Tibial nerve (tissue), 4 donors: ENCODE results near the gene CGNL1.

Experiments
- CTCF ChIP-seq, 5 experiments: fragments of 200-600 bp in 3 of 5; fragments of 450-650 bp in 2 of 5; sonication (generic) in 3 of 5; IDR thresholded peaks; one replicate each; pipeline ENCODE4 v1.5.1; 2016 to 2019; ENCODE audit warnings: antibody characterized with exemption in 5 of 5, mild to moderate bottlenecking in 3 of 5, moderate library complexity in 2 of 5
- EP300 ChIP-seq, 2 donors: sonication (generic); formaldehyde crosslinking; IDR thresholded peaks; one replicate each; pipeline ENCODE4 v1.6.1; 2017; ENCODE audit warnings: antibody characterized with exemption in 2 of 2, mild to moderate bottlenecking in 1 of 2
- POLR2A ChIP-seq, 2 donors: fragments of 450-650 bp; IDR thresholded peaks; one replicate each; pipeline ENCODE4 v1.6.1; 2017; ENCODE audit warnings: antibody characterized with exemption in 2 of 2, mild to moderate bottlenecking in 2 of 2, moderate library complexity in 2 of 2

GRCh38 chr15:57537072-57537471, 160.8 kb downstream of the CGNL1 start:
- no peak for TF ChIP-seq CTCF (IDR thresholded peaks at IDR 0.05)
- no peak for TF ChIP-seq POLR2A (IDR thresholded peaks at IDR 0.05)
- no peak for TF ChIP-seq EP300 (IDR thresholded peaks at IDR 0.05)
